Pulmonary artery endothelial cell (primary cell): ENCODE measurements around the gene NPBWR2. TPM values are rescaled to one million over a fixed set of nuclear protein-coding genes. Genes with fewer than 3 reads are reported as not detected.
"Not testable (repeated sequence)": the region's sequence is repeated elsewhere in the genome, so short reads cannot be mapped to it uniquely, and the experiment has no call there.

ENCODE experiments used
- DNase-seq: peaks from one replicate; pipeline ENCODE4 v3.0.0-alpha.2; 2011; ENCODE audit warnings: low read depth, low spot score
- total RNA-seq: library from RNA; depleted of rRNA; stranded (reverse); fragments of >200 nt; gene quantifications from 2 replicates; pipeline ENCODE4 v1.2.3, GENCODE V29; 2014

The NPBWR2 gene
- total RNA-seq, 1 donor from 2014 or later = not detected

GRCh38 chr20:64087226-64087825, 20.0 kb downstream of the NPBWR2 start:
- DNase-seq = not testable (repeated sequence)

- no peak for DNase-seq
These were observed 20.6 kb downstream of the NPBWR2 start for GRCh38 chr20:64086801-64087200.

- no peak for DNase-seq
These were observed 22.6 kb downstream of the NPBWR2 start for GRCh38 chr20:64084685-64085152.

DNA sequence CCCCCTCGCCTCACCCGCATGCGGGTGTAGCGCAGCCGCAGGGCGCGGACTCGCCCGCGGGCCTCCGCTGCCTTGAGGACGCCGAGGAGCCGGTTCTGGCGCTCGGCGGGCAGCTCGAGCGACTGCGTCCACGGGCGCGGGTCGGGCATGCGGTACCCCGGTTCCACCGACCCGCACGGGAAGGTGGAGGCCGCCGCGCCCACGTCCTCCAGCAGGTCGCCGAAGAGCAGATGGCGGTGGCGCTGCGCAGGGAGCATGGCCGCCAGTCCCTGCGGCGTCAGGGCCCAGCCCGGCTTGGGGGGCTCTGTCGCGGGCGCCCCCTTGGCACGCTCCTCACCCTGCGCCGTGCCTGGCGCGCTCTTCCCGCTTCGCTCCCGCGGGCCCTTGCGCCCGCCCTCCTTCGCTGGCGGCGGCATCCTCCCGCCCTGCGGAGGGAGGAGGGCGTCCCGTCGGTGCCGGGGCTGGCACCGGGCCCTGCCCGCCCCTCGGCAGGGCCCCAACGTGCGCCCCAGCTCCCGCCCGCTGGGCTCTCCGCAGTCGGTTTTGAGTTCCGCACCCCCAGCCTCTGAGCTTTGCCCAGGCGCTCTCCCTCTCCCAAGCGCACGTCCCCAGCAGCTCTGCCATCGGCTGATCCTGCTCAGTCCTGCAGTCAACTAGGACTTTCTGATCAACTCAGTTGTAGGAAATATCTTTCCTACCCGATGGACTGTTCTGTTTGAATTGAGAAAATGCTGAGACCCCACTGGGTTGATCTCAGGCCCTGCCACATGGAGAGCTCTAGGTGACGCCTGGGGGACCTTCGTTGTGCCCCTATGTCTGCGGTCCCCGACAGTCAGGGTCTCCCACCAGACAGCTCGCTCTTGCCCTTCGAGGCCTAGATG, 23.3 kb downstream of the NPBWR2 start, which contains the start of gene LKAAEAR1:
TSS of gene LKAAEAR1 (minus strand) at position 595 of the 881 bp plus-strand sequence. CDS start at position 416, 179 bp downstream.
- no peak for DNase-seq

DNA sequence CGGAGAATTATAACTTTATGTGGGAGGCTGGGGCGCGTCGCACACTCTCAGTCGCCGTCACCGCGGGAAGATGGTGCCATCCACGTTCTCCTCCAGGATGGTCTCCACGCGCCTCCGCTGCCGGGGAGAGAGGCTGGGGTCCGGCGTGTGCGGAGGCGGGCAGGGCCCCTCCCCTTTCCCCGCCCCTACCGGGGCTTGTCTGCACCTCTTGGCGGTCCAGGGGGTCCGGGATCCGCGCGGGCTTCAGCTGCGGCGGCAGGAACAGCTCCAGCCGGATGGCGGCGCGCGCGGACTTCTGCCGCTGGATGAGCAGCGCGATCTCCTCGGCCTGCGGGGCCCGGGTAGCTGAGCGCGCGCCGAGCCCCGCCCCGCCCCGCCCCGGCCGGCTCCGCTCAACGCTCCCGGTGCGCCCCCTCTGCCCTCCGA, 24.0 kb downstream of the NPBWR2 start:
- DNase-seq = peak; percentile 27

- DNase-seq = no peak
These were observed 24.5 kb downstream of the NPBWR2 start for GRCh38 chr20:64082820-64083377.

DNA sequence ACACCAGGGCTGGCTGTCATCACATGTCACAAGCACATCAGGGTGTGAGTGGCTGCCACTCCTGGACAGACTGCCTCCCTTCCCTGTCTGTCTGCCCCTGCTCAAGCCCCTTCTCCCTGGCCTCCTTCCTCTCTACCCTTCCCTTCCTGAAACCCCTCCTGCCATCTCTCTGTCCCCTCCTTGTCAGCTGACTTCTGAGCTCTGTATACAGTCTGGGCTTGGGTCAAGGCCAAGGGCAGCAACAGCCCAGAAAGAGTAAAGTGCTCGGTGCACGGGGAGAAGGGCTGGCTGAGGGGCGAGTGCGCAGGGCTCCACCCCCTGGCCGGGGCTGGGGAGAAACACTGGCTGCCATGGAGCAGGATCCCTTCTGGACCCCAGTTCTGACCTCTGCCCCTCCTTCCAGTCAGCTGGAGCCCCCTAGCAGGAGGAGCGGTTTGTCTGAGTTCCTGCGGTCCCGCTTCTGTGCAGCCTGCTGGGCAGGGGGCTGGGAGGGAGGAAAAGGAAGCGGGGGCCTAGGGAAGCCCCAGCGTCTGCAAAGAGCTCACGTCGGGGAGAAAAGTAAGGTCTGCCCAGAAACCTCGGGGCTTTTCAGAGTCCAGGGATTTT, 25.1 kb downstream of the NPBWR2 start:
- DNase-seq = no peak

GRCh38 chr20:64081624-64081964, 25.8 kb downstream of the NPBWR2 start:
- DNase-seq = no peak

DNA sequence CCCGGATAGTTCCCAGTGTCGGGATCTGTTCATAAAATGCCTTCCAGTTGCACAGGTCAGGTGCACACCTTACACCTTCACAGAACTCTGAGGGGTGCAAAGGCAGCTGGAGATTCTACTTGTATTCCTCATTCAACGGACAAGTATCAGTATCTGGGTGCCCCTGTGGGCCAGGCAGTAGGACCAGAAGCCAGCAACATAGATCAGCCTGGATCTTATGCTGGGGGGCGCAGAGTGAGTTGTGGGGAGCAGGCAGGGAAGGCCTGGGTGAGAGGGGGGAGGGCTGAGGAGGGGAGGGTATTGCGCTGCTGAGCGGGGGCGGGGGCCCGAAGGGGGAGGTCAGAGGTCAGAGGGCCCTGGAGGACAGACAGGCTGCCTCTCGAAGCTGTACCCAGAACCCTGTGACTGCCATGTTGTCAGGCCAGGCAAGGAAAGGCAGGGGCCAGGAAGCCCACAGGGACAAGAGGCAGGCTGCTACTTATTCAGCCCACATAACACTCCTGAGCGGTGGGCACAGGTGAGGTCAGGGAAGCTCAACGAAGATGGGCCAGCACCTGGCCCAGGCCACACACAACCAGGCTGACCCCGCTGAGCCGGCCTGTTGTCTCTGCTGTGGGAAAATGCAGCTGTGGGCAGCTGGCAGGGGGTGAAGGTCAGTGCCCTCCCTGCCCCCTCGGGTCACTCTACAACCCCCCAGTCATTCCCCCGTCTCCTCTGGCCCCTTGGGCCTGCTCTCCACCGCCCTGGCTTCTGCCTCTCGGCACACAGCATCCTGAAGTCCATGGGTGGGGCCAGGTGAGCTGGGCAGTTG, 26.3 kb downstream of the NPBWR2 start:
- no peak for DNase-seq

DNA sequence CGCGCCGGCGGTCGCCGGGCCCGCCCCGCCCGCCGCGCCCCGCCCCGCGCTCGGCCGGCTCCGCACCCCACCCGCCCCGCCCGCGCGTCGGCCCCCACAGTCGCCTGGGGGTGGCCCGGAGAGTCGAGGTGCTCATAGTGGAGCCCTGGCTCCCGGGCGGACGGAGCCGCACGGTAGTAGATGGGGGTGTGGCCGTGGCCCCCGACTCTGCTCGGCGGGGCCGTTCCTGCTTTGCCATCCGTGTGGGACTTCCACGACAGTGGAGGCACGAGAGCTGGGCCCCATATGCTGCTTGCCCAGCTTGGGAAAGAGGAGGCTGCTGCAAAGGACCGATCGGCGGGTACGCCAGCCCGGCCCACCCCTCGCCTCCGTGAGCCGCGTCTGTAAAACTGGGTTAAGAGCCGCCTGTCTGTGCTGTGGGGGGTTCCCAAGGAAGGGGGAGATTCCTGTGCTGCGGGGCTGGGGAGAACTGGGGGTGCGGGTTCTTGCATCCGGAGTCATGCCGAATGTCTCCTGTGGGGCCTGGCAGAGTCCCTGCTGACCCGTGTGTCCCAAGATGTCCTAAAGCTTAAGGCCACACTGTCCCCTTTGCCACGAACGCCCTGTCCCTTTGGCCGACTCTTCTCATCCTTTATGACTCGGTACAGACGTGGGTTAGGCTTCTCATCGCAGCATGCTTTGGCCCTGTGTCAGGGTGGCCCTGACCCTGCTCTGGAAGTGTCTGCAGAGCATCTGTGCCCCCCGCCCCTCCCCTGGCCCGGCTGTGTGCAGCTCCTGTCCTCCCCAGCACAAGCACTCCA, 27.2 kb downstream of the NPBWR2 start, which contains the start of gene OPRL1:
TSS of gene OPRL1 (plus strand) at position 70 of the 800 bp plus-strand sequence. CDS start 12,639 bp downstream, outside the sequence.
- DNase-seq = no peak

DNA sequence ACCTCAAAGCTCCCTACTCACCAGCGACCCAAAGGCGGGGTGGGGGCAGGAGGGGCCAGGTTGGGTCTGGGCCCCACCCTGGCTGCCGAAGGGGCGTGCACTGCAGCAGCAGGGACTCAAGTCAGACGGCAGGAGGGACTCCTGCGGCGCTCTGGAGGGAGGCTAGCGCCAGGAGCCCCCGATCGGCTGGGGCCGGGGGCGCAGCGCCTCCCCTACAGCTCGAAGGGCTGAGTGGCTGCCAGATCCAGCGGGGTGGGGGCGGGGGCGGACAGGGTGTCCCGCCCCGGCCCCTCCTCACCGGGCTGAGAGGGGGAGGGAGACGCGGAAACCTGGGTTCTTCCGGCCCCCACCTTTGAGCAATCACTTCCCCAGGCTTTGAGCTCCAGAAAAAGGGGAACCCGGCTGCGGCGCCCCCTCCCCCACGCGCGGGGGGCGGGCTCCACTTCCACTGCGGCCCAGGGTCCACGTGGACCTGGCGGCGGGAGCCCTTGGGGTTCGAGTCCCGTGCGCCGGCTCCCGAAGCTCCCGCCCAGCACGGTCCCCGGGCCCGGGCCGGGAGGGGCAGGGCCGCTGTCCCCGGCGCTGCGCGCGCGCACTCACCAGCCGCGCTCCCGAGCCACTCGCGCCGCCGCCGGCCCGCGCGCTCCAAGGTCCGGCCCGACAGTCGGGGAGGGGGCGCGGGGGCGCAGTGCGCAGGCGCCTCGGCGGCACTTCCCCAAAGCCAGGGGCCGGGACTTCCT, 27.9 kb downstream of the NPBWR2 start, which contains the start of gene RGS19:
TSS of gene RGS19 (minus strand) at position 246 of the 740 bp plus-strand sequence. CDS start 2,632 bp downstream, outside the sequence.
- DNase-seq = no peak

DNA sequence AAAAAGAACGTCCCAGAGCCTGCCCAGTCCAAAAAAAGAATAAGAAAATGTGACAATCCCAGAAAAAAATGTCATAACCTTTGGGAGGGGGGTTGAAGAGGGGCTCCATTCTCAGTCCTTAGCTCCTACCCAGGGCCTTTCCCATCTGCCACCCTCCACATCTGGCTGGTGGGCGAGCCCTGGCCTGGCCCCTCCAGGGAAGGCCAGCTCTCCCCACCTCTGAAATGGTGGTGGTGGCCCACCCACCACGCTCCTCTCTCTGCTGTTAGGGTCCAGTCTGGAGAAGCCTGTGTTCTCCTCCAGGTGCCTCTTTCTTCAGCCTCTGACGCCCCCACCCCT, 28.5 kb downstream of the NPBWR2 start:
- no peak for DNase-seq

DNA sequence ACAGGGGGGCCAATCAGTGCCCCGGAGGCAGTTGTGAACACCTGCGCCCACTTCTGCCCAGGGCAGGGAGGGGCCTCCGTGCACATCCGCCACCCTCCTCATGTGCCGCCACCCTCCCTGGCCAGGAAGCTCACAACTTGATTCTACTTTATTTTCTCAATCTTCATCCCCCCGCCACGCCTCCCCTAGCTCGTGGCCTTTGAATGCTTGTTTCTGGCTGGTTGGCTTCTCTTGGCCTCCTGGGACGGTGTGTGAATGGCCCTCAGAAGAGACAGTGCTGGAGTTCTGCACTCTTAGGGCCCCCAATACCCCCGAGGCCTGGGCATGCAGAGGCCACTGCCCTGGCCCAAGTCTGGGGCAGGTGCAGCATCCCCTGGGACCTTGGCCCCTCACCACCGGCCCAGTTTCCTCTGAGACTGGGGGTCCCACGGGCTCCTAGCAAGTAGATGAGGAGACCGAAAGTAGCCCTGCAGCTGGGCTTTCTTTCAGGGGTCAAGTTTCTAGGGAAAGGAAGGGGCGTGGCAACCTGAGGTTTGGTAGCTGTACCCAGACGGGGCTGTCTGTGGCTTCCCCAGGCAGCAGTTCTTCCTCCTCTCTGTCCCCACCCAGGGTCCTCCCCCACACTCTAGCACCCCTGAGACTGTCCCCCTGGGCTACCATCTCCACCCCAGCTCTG, 29.4 kb downstream of the NPBWR2 start:
- DNase-seq = no peak

DNA sequence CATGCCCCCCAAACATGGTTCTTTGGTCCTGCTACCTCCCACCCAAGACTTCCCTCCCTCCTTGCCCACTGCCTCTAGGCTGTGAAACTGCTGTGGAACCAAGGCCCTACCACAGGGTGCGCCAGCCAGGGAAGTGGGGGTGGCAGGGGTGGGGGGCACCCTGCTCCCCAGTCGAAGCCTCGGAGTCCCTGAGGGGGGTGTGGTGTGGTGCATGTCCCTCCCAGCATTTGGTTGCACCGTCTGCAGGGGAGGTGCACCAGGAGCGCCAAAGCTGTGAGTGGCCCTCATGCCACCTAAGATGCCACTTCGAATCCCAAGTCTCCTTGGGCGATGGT, 29.9 kb downstream of the NPBWR2 start:
- DNase-seq = no peak

- DNase-seq = no peak
These were observed 30.3 kb downstream of the NPBWR2 start for GRCh38 chr20:64077094-64077493.

DNA sequence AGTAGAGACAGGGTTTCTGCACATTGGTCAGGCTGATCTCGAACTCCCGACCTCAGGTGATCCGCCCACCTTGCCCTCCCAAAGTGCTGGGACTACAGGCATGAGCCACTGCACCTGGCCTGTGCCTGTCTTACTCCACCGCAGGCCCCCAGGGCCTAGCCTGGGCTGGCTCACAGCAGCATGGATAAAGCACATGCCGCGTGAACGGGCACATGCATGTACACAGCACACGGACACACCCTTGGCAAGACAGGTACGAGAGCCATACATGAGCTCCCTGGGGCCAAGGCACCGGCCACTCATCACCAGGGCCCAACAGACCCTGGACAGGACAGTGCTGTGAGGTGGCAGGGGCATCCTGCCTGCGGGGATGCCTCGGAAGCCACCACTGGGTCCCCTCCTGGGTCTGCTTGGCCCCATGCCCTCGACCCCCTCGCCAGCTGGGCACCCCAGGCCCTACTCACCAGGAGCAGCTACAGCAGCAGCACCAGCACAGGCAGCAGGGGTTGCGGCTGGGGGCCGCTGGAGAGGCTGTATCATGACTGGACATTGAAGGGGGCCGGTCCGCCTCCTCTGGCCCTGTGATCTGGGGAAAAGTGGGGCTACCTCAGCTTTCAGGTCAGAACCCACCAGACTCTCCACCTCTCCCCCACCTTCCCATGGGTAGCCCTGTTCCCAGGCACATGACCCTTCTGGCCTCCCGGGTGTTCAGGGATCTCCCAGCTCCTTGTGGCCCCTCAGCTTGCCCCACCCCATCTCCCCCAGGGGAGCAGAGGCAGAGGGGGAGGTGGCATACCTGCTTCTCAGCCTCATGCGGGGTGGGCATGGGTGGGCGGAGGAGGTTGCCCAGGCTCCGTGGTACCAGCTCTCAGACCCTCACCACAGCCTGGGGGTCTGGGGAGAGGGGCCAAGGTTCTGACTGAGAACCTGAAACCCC, 31.0 kb downstream of the NPBWR2 start:
- no peak for DNase-seq

GRCh38 chr20:64075556-64075955, 31.8 kb downstream of the NPBWR2 start:
- no peak for DNase-seq

DNA sequence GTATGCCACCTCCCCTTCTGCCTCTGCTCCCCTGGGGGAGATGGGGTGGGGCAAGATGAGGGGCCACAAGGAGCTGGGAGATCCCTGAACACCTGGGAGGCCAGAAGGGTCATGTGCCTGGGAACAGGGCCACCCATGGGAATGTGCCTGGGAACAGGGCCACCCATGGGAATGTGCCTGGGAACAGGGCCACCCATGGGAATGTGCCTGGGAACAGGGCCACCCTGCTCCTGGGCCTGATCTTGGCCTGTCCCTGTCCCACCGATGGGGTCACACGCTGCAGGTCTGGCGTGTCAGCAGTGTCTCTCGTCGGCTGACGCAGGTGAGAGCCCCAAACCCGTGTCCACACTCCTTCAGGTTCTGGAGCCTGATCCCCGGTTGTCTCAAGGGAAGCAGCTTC, 32.4 kb downstream of the NPBWR2 start:
- no peak for DNase-seq
